Small intestine (tissue), 7 donors: ENCODE data around the gene SLC25A28. TPM values are rescaled to one million over a fixed set of nuclear protein-coding genes. Genes with fewer than 3 reads are reported as not detected.

Source experiments
- DNase-seq, 2 donors: peaks; one replicate each; pipeline versions ENCODE4 v3.0.0 to v3.0.0-alpha.2; 2013
- FAIRE-seq: peaks from 2 replicates; lab custom pipeline; 2012; peaks lifted over from hg19 to GRCh38; lab: Jason Lieb, UNC
- H3K27ac ChIP-seq, 3 donors: one replicate each; pipeline ENCODE4 v1.5.1; 2013; ENCODE audit warnings: low read length in 2 of 3, mild to moderate bottlenecking in 2 of 3, control low read depth in 1 of 3, inconsistent platforms in 1 of 3, low read depth in 1 of 3, moderate library complexity in 1 of 3
- H3K27me3 ChIP-seq, 3 donors: one replicate each; pipeline ENCODE4 v1.6.1; 2013; ENCODE audit warnings: low read length in 3 of 3, inconsistent platforms in 1 of 3; ENCODE audit not compliant: control insufficient read depth in 3 of 3, insufficient read depth in 3 of 3
- H3K36me3 ChIP-seq, 3 donors: one replicate each; pipeline ENCODE4 v1.6.1; 2013; ENCODE audit warnings: low read length in 3 of 3, inconsistent platforms in 1 of 3, low read depth in 1 of 3, mild to moderate bottlenecking in 1 of 3, moderate library complexity in 1 of 3; ENCODE audit not compliant: control insufficient read depth in 3 of 3, insufficient read depth in 2 of 3
- H3K4me1 ChIP-seq, 3 donors: one replicate each; pipeline ENCODE4 v1.6.1; 2013; ENCODE audit warnings: low read length in 2 of 3, inconsistent platforms in 1 of 3, low read depth in 1 of 3, mild to moderate bottlenecking in 1 of 3, moderate library complexity in 1 of 3; ENCODE audit not compliant: control insufficient read depth in 3 of 3, insufficient read depth in 2 of 3
- H3K4me3 ChIP-seq, 3 donors: one replicate each; pipeline ENCODE4 v1.5.1; 2013; ENCODE audit warnings: low read length in 3 of 3, control low read depth in 1 of 3, inconsistent platforms in 1 of 3, low read depth in 1 of 3, mild to moderate bottlenecking in 1 of 3, moderate library complexity in 1 of 3
- H3K9me3 ChIP-seq, 2 donors: one replicate each; pipeline ENCODE4 v1.6.1; 2013; ENCODE audit warnings: low read depth in 1 of 2, low read length in 1 of 2; ENCODE audit not compliant: control insufficient read depth in 2 of 2, insufficient read depth in 1 of 2
- WGBS, 3 donors: extraction: QIAGEN DNeasy Blood & Tissue Kit; methylation state at CpG; one replicate each; pipeline ENCODE4 v1.1.7; 2013; 5-methylcytosine and 5-hydroxymethylcytosine counted together
- polyA plus RNA-seq, 4 donors: library from polyadenylated mRNA; stranded (reverse) in 3 of 4; unstranded in 1 of 4; fragments of 200-250 nt in 3 of 4; fragments of 120-200 nt in 1 of 4; gene quantifications; one replicate each; pipeline versions ENCODE4 v1.2.1 to v1.2.3, GENCODE V29; 2013
- donor health status: healthy with polysubstance abuse.
- donor health status: control.
- donor health status: control.
- donor health status: Bipolar disorder and iron deficiency.
- donor health status: healthy.

SLC25A28 gene
- polyA plus RNA-seq, 4 donors = 31.1 to 46.1 (median 39.1) TPM

GRCh38 chr10:99569253-99569939 is 50.8 kb downstream of the SLC25A28 start:
- WGBS, 3 donors = 66 to 73% (median 72%) methylated on average over 11 of the region's 11 CpGs
- H3K27me3 ChIP-seq = peaks cover 0 to 6% (median 0%) of the 10 kb centered on the region in 3 donors
- no peak for FAIRE-seq
- no peak for DNase-seq
- no peak overlapping the region for H3K4me3 ChIP-seq
- H3K36me3 ChIP-seq = no peaks in the 10 kb centered on the region
- no peaks in the 10 kb centered on the region for H3K9me3 ChIP-seq
- H3K4me1 ChIP-seq = no peaks in the 10 kb centered on the region
- H3K27ac ChIP-seq = no peak overlapping the region

DNA sequence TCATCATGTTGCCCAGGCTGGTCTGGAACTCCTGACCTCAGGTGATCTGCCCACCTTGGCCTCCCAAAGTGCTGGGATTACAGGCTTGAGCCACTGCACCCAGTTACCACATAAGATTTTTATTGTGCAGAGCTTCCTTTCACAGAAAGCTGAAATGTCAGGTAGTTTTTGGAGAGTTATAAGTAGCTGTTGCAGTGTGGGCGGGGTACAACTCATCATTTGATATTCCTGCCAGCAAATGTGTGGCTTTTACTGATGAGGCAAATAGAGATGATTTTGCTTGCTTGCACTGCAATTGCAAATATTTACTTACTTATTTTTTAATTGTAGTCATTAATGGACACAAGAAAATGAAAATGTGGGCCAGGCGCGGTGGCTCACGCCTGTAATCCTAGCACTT is 55.1 kb downstream of the SLC25A28 start:
- FAIRE-seq = no peak
- WGBS, 3 donors = 88 to 90% (median 89%) methylated on average over 4 of the region's 4 CpGs
- H3K27me3 ChIP-seq = peaks cover 0 to 6% (median 0%) of the 10 kb centered on the region in 3 donors
- no peak overlapping the region for H3K4me3 ChIP-seq
- no peak overlapping the region for H3K27ac ChIP-seq
- no peaks in the 10 kb centered on the region for H3K9me3 ChIP-seq
- no peaks in the 10 kb centered on the region for H3K36me3 ChIP-seq
- DNase-seq = no peak
- H3K4me1 ChIP-seq = no peaks in the 10 kb centered on the region

DNA sequence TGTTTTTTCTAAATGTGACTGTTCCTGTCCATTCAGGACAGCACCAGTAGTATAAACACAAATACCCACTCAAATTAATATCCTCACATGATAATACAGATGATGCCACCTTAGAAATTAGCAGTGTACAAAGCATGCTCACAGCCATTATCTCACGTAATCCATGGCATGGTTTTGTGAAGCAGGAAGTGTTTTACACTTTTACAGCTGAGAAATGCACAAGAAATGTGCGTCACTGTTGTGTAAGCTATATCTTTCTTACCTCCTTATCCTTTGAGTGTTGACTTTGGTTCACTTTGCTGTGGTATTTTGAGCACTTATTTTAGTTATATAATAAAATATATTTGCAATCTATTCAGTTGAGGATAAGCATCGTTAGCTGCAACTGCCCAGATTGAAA is 55.9 kb downstream of the SLC25A28 start:
- FAIRE-seq = no peak

DNA sequence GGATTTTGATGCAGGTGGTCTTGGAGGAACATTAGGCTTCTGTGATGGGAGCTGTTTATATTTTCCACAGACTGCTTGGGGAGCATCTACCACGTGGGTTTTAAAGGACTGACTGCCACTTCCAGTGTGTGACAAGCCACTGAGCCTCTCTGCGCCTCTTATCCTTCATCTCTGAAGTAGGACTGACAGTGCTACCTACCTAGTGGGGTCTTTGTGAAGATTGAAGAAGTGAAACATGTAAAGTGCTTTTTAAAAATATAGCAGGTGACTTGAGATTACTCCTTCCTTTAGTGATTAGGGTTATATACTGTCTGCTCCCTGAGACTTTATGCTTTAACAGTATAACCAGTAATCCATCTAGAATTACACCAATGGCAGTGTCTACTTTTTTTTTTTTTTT is 57.6 kb downstream of the SLC25A28 start:
- H3K27ac ChIP-seq = no peak overlapping the region
- FAIRE-seq (no peak), DNase-seq (no peak)
- no peaks in the 10 kb centered on the region for H3K4me1 ChIP-seq
- no peaks in the 10 kb centered on the region for H3K9me3 ChIP-seq
- H3K36me3 ChIP-seq = no peaks in the 10 kb centered on the region
- H3K27me3 ChIP-seq = peaks cover 0 to 10% (median 0%) of the 10 kb centered on the region in 3 donors
- WGBS, 3 donors = 47 to 59% (median 53%) methylated on average over 2 of the region's 2 CpGs
- H3K4me3 ChIP-seq = no peak overlapping the region

More for the DNA sequence above, 55.9 kb downstream of the SLC25A28 start:
- Histone ChIP-seq H3K9me3 (no peaks in the 10 kb centered on the region), H3K27ac (no peak overlapping the region), H3K27me3 (peaks cover 0 to 9% (median 0%) of the 10 kb centered on the region in 3 donors), H3K36me3 (no peaks in the 10 kb centered on the region), H3K4me1 (no peaks in the 10 kb centered on the region), H3K4me3 (no peak overlapping the region)
- no peak for DNase-seq
- WGBS, 3 donors = 16 to 39% (median 26%) methylated on average over 3 of the region's 3 CpGs

Other genes with a start within 250 kb of the SLC25A28 start
- gene GOT1, start 189.8 kb downstream of the SLC25A28 start, polyA plus RNA-seq = 100 to 1,000 TPM in 1 of 4 donors, 10 to 100 TPM in 3; 23.5 to 105 (median 72.0) TPM
- gene NKX2-3, start 87.5 kb downstream of the SLC25A28 start, polyA plus RNA-seq = 10 to 100 TPM in 2 of 4 donors, 1 to 10 TPM in 1, under 1 TPM in 1; 0.67 to 17.4 (median 11.0) TPM
- gene ENTPD7, start 39.1 kb upstream of the SLC25A28 start, polyA plus RNA-seq = 10 to 100 TPM in 1 of 4 donors, 1 to 10 TPM in 3; 7.3 to 48.8 (median 9.3) TPM
- gene COX15, start 111.7 kb upstream of the SLC25A28 start, polyA plus RNA-seq = 10 to 100 TPM; 10.3 to 47.7 (median 18.5) TPM
- 10 to 100 TPM; 21.1 to 24.3 (median 21.6) TPM for gene CUTC, start 111.8 kb upstream of the SLC25A28 start, polyA plus RNA-seq
- gene ABCC2, start 162.2 kb upstream of the SLC25A28 start, polyA plus RNA-seq = 10 to 100 TPM in 3 of 4 donors, 1 to 10 TPM in 1; 5.6 to 91.7 (median 58.6) TPM